ENCODE measurements around the gene NOL4L. TPM values are rescaled to one million over a fixed set of nuclear protein-coding genes. Genes with fewer than 3 reads are reported as not detected.

NOL4L gene
- total and polyA plus RNA-seq, 2 donors (not counting 3 experiments of a cell fraction or from before 2014, with no cell fraction given) = 55.2 to 79.6 TPM

GRCh38 chr20:32577023-32577422 is 8.1 kb downstream of the NOL4L start:
- H3K27me3 ChIP-seq (ENCODE audit: control insufficient read depth in 2 of 2, insufficient read depth in 2 of 2, low read length in 2 of 2) = no peaks in the 10 kb centered on the region
- intact Hi-C loops (cut with micrococcal nuclease) (no loop called here), dilution Hi-C loops (cut with MboI; ENCODE audit: extremely low pct_ligation_motif_present, low sequenced_read_pairs) (no loop called here)
- no peak overlapping the region for H3K9ac ChIP-seq (replicated peaks; ENCODE audit: extremely low read depth, insufficient read depth, low read length)
- H2AFZ ChIP-seq (ENCODE audit: low read depth, low read length) = no peak overlapping the region
- H3K4me3 ChIP-seq (replicated peaks in 1 of 3; ENCODE audit: insufficient read depth in 1 of 3, low read depth in 1 of 3, low read length in 3 of 3) = no peak overlapping the region
- TF ChIP-seq MAX (IDR thresholded peaks at IDR 0.05; ENCODE audit: insufficient read depth, insufficient read length) (no peak), FOS (IDR thresholded peaks at IDR 0.05; ENCODE audit: borderline replicate concordance, insufficient read depth, low read length) (no peak), GATA2 (IDR thresholded peaks at IDR 0.05; ENCODE audit: insufficient read depth, insufficient read length, low read depth, low read length) (no peak), POLR2A (IDR thresholded peaks at IDR 0.05; ENCODE audit: low read depth, low read length) (no peak), CTCF (IDR thresholded peaks at IDR 0.05; ENCODE audit: extremely low read depth in 1 of 2, insufficient read depth in 1 of 2, low read depth in 1 of 2, low read length in 2 of 2) (no peak), POLR2AphosphoS5 (IDR thresholded peaks at IDR 0.05; ENCODE audit: insufficient read depth, low read depth, low read length) (no peak), MYC (IDR thresholded peaks at IDR 0.05; ENCODE audit: low read depth, low read length) (no peak), JUN (IDR thresholded peaks at IDR 0.05; ENCODE audit: borderline replicate concordance, insufficient read depth, insufficient read length, low read depth) (no peak), EZH2 (IDR thresholded peaks at IDR 0.05; ENCODE audit: borderline replicate concordance, low read depth, low read length, severe bottlenecking) (no peak)
- H3K4me2 ChIP-seq (ENCODE audit: insufficient read depth, low read length) = no peak overlapping the region
- no peaks in the 10 kb centered on the region for H4K20me1 ChIP-seq (replicated peaks; ENCODE audit: control insufficient read depth, extremely low read depth, insufficient read depth, low read length)
- no TSS peak for BruUV-seq (replicated peaks)
- ChIA-PET CTCF (no interaction called here), POLR2A (no interaction called here)
- FAIRE-seq (no peak), DNase-seq (ENCODE audit: low read depth, low spot score) (no peak)
- no peaks in the 10 kb centered on the region for H3K36me3 ChIP-seq (ENCODE audit: control insufficient read depth in 2 of 2, extremely low read depth in 1 of 2, insufficient read depth in 2 of 2, low read length in 2 of 2)
- no peaks in the 10 kb centered on the region for H3K9me1 ChIP-seq (replicated peaks; ENCODE audit: control insufficient read depth, extremely low read depth, insufficient read depth, low read length)
- no peaks in the 10 kb centered on the region for H3K79me2 ChIP-seq (ENCODE audit: control insufficient read depth, insufficient read depth, low read length)
- no peak overlapping the region for H3K27ac ChIP-seq (ENCODE audit: insufficient read depth, low read depth, low read length)
- peaks cover 3% of the 10 kb centered on the region for H3K4me1 ChIP-seq (ENCODE audit: control insufficient read depth, extremely low read depth, insufficient read depth, low read length)
- no peaks in the 10 kb centered on the region for H3K9me3 ChIP-seq (replicated peaks; ENCODE audit: control insufficient read depth, insufficient read depth, low read length)

All from endothelial cell of umbilical vein (primary cell).